ENCODE measurements around the gene PTPMT1.

PTPMT1 gene

GRCh38 chr11:47578524-47579494, 13.4 kb downstream of the PTPMT1 start, which contains the start of the genes KBTBD4 and NDUFS3:
Gene KBTBD4 (minus strand): TSS chr11:47578970. CDS start chr11:47578951, 19 bp downstream.
Gene NDUFS3 (plus strand): TSS chr11:47579074. CDS start chr11:47579092, 18 bp downstream.
- DNase-seq (ENCODE audit: low spot score) = peak; percentile 91

DNA sequence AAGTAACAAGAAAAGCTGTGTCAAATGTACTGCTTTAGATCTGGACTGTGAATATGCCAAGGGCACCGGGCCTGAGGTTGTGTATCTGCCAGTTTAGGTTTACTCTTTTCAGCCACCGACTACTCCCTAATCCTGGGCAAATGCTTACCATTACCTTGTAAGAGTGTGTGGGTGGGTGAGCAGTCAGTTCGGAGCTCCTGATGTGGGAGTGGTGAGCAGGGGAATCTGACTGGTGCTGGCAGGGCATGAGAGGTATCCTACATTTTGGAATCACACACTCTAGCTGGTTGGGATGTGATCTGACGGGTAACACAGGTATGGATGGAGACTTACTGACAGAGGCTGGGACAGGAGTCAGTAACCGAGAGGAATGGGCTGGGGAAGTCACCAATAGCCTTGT, 18.4 kb downstream of the PTPMT1 start:
- no peak for DNase-seq (ENCODE audit: low spot score)

DNA sequence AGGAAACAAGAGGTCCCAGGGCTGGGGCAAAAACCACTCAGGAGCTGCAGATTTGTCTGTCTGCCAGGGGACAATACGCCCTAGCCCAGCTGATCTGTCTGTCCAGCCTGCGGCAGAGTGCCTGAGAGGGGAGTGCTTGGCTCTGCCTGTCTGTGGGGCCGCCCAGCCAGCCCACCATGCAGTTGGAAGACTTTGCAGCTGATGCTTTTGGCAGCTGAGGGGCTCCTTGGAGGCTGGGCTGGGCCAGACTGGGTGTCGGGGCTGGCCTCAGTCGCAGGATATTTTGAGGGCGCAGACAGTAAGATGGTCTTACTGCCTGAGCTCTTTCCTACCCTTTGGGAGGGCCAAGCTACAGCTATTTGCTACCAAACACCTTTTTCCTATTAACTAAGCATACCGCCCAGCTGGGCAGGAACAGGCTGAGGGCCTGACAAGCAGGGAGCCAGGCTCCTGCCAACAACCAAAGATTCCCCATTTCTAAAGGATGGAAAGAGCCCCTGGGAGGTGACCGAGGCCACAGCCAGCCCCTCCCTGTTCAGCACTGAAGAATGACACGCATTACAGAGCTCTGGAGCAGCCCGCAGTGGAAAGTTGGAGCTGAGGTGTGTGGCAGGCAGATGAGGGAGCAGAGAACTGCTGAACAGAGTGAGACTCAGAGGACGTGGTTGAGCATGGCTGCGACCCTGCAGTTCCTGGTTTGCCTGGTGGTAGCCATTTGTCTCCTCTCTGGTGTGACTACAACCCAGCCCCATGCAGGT, 20.9 kb downstream of the PTPMT1 start, which contains the start of gene FAM180B:
FAM180B (plus strand) TSS at position 581 of the 758 bp plus-strand sequence; CDS start at position 672, 91 bp downstream.
- no peak for DNase-seq (ENCODE audit: low spot score)

DNA sequence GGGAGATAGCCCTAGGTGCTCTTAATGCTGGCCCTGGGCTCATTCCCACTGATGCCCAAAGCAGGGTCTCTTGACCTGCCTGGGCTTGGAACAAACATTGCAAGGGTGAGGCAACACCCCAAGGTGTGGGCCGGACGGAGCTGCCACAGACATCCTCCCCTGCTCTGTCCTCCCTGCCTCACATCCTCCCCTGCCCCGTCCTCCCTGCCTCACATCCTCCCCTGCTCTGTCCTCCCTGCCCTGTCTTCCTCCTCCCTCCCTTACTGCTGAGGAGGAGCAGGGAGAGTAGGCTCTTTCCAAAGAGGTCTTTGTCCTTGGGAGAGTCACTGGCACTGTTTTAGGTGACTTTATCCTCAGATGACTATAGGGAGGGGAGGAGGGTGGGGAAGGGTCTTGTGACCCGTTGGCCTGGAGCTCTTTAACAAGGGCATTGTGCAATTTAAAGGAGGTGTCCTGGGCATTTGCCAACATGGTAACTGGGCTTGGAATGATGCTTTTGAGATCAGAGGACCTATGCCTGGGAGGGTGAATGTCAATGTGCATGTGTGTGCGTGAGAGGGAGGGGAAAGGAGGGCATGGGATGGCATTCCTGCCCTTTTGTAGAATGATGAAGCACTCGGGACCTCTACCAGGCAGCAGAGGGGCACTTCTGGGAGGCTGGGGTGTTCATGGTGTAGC, 21.8 kb downstream of the PTPMT1 start:
- no peak for DNase-seq (ENCODE audit: low spot score)

- no peak for DNase-seq (ENCODE audit: low spot score)
Observed at GRCh38 chr11:47587723-47588326, 22.4 kb downstream of the PTPMT1 start.

- DNase-seq (ENCODE audit: low spot score) = no peak
Observed at GRCh38 chr11:47589118-47589517, 23.7 kb downstream of the PTPMT1 start.

GRCh38 chr11:47589584-47589976, 24.2 kb downstream of the PTPMT1 start:
- DNase-seq (ENCODE audit: low spot score) = no peak

DNA sequence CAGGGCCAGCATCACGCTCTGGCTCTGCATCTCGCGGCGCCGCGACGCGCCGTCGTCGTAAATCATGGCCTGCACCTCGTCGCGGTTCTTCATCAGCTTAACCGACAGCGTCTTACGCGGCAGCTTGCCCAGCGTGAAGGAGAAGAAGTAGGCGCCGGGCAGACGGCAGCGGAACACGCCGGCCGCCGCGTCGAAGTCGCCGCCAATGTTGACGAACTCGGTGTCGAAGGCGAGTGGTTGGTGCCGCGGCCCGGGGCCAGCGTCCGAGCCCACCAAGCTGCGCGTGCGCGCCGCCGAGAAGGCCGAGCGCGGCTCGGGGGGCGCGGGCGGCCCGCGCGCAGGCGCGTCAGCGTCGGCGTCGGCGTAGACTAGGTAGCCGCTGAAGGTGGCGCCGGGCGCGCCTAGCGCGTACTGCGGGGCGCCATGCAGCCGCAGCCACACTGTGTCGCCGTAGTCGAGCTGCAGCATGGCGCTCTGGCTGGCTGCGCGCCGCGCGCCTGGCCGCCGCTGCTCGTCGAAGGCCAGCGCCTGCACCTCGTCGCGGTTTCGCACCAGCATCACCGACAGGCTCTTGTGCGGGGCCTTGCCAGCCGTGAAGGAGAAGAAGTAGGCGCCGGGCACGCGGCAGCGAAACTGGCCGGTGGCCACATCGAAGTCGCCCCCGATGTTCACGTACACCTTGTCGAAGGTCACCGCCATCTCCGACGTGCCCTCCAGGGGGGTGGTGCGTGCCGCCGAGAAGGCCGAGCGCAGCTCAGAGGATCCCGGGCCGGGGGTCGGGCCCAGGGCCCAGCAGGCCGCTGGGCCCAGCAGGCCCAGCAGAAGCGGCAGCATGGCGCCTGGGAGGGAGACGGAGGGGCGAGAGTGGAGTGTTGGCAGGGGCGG, 24.8 kb downstream of the PTPMT1 start:
- no peak for DNase-seq (ENCODE audit: low spot score)

GRCh38 chr11:47591764-47592163, 26.4 kb downstream of the PTPMT1 start:
- no peak for DNase-seq (ENCODE audit: low spot score)

- no peak for DNase-seq (ENCODE audit: low spot score)
Observed at GRCh38 chr11:47592251-47592650, 26.9 kb downstream of the PTPMT1 start.

GRCh38 chr11:47592970-47593369, 27.6 kb downstream of the PTPMT1 start:
- no peak for DNase-seq (ENCODE audit: low spot score)

- DNase-seq (ENCODE audit: low spot score) = no peak
Observed at GRCh38 chr11:47593492-47593933, 28.1 kb downstream of the PTPMT1 start.

- no peak for DNase-seq (ENCODE audit: low spot score)
Observed at GRCh38 chr11:47593934-47594855, 28.8 kb downstream of the PTPMT1 start, which contains the start of gene C1QTNF4. Gene C1QTNF4 (minus strand): TSS chr11:47594411. CDS start chr11:47590810, 3,601 bp downstream.

- DNase-seq (ENCODE audit: low spot score) = no peak
Observed at GRCh38 chr11:47595029-47595428, 29.6 kb downstream of the PTPMT1 start.

- DNase-seq (ENCODE audit: low spot score) = no peak
Observed at GRCh38 chr11:47595967-47596366, 30.6 kb downstream of the PTPMT1 start.

DNA sequence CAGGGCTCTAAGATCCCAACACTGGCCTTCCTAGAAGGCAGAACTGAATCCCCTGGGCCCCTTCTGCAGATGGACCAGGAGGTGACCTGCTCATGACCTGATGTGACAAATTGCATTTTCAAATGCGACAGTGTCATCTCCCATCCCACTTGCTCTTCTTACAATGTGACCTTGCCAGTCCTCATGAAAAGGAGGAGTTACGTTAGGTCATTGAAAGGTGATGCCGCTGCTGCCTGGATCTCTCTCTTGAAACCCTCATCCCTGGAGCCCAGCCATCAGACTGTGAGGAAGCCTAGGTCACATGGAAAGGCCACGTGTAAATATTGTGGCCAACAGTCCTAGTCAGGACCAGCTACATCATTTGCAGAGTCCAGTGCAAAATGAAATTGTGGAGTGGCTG, 34.5 kb downstream of the PTPMT1 start:
- no peak for DNase-seq (ENCODE audit: low spot score)

DNA sequence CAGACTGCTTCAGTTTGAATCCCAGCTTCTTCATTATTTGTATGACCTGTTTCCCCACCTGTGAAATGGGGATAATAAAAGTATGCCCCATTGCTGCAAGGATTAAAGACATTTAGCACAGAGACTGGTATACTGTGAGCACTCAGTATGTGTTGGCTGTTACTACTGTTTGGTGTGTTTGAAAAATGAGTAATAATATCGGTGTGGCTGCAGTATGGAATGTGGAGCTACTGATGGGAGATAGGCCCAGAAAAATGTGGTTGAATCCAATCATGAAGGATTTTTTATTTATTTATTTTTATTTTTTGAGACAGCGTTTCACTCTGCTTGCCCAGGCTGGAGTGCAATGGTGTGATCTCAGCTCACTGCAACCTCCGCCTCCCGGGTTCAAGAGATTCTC, 37.9 kb downstream of the PTPMT1 start:
- DNase-seq (ENCODE audit: low spot score) = no peak

GRCh38 chr11:47605921-47606320, 40.5 kb downstream of the PTPMT1 start:
- no peak for DNase-seq (ENCODE audit: low spot score)

DNA sequence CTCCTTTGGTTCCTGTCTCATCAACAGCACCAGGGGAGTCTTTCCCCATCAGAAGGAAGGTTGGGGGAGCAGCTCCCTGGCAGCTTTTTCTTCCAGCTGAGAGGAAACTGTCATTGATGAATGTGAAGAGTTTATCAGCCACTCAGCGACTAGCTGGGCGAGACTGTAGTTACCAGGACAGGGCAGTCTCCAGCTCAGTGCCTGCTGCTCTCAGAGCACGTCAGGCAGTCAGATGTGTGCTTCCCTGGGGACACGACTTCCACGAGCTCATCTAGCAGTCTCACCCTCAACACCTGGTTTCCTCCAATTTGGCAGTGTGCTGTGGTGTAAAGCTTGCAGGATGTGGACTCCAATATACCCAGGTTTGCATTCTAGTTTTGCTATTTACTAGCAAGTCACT, 41.3 kb downstream of the PTPMT1 start:
- no peak for DNase-seq (ENCODE audit: low spot score)
